ENCODE results near the gene TFR2.
A peak's percentile ranks its signal among the peaks of the same experiment; 100 is the strongest.

TFR2 gene

GRCh38 chr7:100620239-100620638, 21.1 kb downstream of the TFR2 start:
- CTCF ChIA-PET, result interaction anchor here (1.8 to 2.2 kb wide), 3 partner anchors 10 to 72 kb away, joined by 6 to 10 read pairs (median 7); no protein-coding TSS in a partner anchor
- POLR2A ChIA-PET, result no interaction called here

DNA sequence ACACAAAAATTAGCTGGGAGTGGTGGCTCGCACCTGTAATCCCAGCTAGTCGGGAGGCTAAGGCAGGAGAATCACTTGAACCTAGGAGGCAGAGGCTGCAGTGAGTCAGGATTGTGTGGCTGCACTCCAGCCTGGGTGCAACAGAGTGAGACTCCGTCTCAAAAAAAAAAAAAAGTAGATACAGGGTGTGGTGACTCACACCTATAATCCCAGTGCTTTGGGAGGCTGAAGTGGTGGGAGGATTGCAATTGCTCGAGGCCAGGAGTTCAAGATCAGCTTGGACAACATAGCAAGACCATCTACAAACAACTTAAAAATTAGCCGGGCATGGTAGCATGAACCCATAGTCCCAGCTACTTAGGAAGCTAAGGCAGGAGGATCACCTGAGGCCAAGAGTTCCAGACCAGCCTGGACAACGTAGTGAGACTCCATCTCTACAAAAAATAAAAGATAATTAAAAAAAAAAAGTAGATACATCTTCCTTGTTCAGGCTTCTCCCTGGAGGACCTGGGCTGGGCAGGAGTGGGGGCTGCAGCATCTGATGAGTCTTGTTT, 27.0 kb downstream of the TFR2 start:
- ChIA-PET CTCF (interaction anchor here (0.9 to 5.1 kb wide), 7 partner anchors 9 to 78 kb away, joined by 3 to 25 read pairs (median 4); partner anchors contain the start of genes FBXO24 and PCOLCE), POLR2A (interaction anchor here (1.1 kb wide), 1 partner anchor 59 kb away, joined by 4 read pairs; the partner anchor contains the start of gene GNB2)
- TF ChIP-seq CTCF (IDR thresholded peaks at IDR 0.05; ENCODE audit: insufficient read depth, low read length, missing control alignments), result no peak
- DNase-seq (ENCODE audit: low read depth, low spot score), result no peak
- no peak overlapping the region for H3K4me3 ChIP-seq (ENCODE audit: low read depth, low read length)

More at GRCh38 chr7:100620239-100620638, 21.1 kb downstream of the TFR2 start:
- DNase-seq (ENCODE audit: low read depth, low spot score), result no peak
- H3K4me3 ChIP-seq (ENCODE audit: low read depth, low read length), result no peak overlapping the region
- no peak for TF ChIP-seq CTCF (IDR thresholded peaks at IDR 0.05; ENCODE audit: insufficient read depth, low read length, missing control alignments)

DNA sequence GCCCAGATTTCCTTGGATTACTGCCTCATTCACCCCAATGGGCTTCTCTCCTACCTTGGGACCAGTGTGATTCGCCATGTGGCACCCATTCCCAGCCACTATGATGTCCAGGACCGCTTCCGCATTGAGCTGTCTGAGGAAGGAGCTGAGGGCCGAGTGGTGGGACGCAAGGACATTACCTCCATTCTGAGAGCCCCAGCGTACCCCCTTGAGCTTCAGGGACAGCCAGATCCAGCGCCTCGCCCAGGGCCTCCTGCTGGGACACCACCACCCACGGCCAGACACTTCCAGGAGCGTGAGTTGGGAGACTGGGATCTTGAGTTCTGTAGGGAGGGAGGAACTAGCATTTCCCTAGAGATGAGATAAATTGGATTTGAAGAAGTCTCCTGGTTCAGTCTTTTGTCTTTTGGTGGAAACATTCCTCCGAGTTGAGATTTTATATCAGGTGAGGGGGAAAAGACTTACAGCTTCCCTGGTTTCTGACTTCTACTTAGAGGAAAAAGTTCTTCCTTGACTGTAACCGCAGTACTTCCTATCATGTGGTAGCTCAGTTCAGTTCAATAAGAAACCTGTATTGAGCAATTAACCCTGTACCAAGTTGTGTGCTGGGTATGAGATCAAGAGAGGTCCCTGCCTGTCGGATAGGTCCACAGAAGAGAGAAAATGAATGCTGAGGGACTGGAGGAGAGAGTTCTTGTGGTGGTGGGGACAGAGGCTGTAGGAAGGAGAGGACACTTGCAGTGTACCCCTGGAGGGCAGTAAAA, 27.8 kb downstream of the TFR2 start:
- no peak for TF ChIP-seq CTCF (IDR thresholded peaks at IDR 0.05; ENCODE audit: insufficient read depth, low read length, missing control alignments)
- POLR2A ChIA-PET, result interaction anchor here (1.1 to 1.3 kb wide), 2 partner anchors 60 to 185 kb away, joined by 4 read pairs; partner anchors contain the start of genes GNB2 and ZCWPW1
- peak overlapping the region; percentile 68 for H3K4me3 ChIP-seq (ENCODE audit: low read depth, low read length)
- CTCF ChIA-PET, result interaction anchor here (0.9 to 5.1 kb wide), 11 partner anchors 9 to 238 kb away, joined by 3 to 25 read pairs (median 6); partner anchors contain the start of genes FBXO24, LRCH4, NYAP1 and PCOLCE
- no peak for DNase-seq (ENCODE audit: low read depth, low spot score)

DNA sequence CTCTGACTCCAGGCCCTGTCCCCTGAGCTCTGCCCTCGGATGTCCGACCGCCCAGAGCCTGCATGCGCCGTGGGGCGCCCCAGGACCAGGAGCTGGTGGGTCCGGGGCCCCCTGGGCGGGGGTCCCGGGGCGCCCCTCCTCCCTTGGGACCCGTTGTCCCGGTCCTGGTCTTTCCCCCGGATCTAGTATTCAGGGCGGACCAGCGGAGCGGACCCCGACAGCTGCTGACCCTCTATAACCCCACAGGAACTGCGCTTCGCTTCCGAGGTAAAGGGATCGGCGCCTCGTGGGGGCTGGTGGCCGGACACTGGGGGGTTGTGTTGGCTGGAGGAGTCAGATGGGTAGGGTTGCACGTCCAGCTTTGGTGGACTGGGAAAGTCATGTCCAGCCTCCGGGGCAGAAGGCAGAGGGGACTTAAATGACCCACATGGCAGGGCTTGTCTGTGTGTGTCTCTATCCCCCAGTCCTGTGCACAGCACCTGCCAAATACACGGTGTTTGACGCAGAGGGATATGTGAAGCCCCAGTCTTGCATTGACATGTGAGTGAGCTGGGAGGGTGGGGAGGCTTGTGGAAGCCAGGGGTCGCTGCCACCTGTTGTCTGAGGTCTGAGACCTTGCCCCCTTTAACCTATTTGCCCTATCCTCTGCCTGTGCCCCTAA, 28.5 kb downstream of the TFR2 start:
- no peak for TF ChIP-seq CTCF (IDR thresholded peaks at IDR 0.05; ENCODE audit: insufficient read depth, low read length, missing control alignments)
- DNase-seq (ENCODE audit: low read depth, low spot score), result no peak
- ChIA-PET POLR2A (interaction anchor here (0.6 to 1.3 kb wide), 9 partner anchors 9 to 262 kb away, joined by 3 to 10 read pairs (median 3); partner anchors contain the start of genes GNB2, PCOLCE, SRRT and ZCWPW1), CTCF (interaction anchor here (0.7 to 5.1 kb wide), 12 partner anchors 10 to 239 kb away, joined by 3 to 25 read pairs (median 6); partner anchors contain the start of genes FBXO24, LRCH4, NYAP1 and PCOLCE)
- peak overlapping the region; percentile 68 for H3K4me3 ChIP-seq (ENCODE audit: low read depth, low read length)

DNA sequence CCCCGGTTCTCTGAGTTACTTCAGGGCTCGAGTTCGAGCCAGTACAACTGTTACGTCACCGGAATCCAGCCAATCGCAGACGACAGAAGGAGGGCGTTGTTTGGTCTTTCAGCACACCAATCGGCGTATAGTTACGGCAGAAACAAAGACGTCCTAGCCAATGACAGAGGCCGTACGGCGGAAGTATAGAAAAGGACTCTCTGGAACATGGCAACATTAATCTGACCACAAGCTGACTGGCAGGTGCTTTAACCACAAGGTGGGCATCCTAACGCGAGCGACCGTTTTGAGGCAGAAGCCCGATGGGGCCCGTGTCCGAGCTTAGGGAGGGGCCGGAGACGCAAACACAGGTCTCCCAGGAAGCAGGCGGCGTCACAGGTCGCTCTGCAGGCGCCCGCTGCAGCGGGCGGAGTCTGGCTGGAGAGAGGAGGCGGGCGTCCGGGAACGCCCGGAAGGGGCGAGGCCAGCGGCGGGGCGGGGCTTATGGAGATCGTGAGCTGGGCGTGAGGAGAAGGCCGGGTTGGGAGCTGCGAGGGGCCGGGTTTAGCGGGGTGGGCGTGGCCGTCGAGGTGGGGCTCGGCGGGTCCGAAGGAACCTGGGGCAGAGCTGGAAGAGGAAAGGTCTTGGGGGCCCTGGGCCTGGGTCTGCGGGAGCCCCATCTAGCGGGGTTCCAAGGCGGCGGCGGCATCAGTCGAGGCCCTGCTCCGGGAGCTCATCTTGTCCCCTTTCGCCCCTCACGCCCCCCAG, 29.2 kb downstream of the TFR2 start, which contains the start of gene MOSPD3:
Gene MOSPD3, plus strand, starts transcription at position 558 of the 747 bp plus-strand sequence. CDS start 252 bp downstream, outside the sequence.
- ChIA-PET CTCF (interaction anchor here (0.7 to 5.1 kb wide), 10 partner anchors 9 to 239 kb away, joined by 3 to 25 read pairs (median 8); partner anchors contain the start of genes FBXO24, LRCH4, PCOLCE and POP7), POLR2A (interaction anchor here (0.6 to 1.3 kb wide), 8 partner anchors 9 to 263 kb away, joined by 3 to 10 read pairs (median 3); partner anchors contain the start of genes PCOLCE, SRRT and ZCWPW1)
- H3K4me3 ChIP-seq (ENCODE audit: low read depth, low read length), result peak within 1 kb of the TSS; percentile 68
- DNase-seq (ENCODE audit: low read depth, low spot score), result peak; percentile 94
- no peak for TF ChIP-seq CTCF (IDR thresholded peaks at IDR 0.05; ENCODE audit: insufficient read depth, low read length, missing control alignments)

Measured in AG04449 (cell line).